Measurements from ENCODE around the gene TGFBR1.

The TGFBR1 gene

GRCh38 chr9:99105152-99106043 is 485 bp downstream of the TGFBR1 start:
- peak in 31 of 58 donors; percentile 12 to 69 (median 35) for DNase-seq

- DNase-seq: no peak
Observed at GRCh38 chr9:99106044-99106375, 1.1 kb downstream of the TGFBR1 start.

GRCh38 chr9:99107421-99107820 is 2.5 kb downstream of the TGFBR1 start:
- DNase-seq: no peak

GRCh38 chr9:99108131-99108530 is 3.2 kb downstream of the TGFBR1 start:
- DNase-seq: no peak

GRCh38 chr9:99109522-99109921 is 4.6 kb downstream of the TGFBR1 start:
- peak in 2 of 58 donors; percentile 7 to 21 for DNase-seq

- no peak for DNase-seq
Observed at GRCh38 chr9:99112750-99113413, 8.0 kb downstream of the TGFBR1 start.

GRCh38 chr9:99113414-99114048 is 8.6 kb downstream of the TGFBR1 start:
- DNase-seq: no peak

- DNase-seq: no peak
Observed at GRCh38 chr9:99114049-99114440, 9.1 kb downstream of the TGFBR1 start.

GRCh38 chr9:99114846-99115500 is 10.1 kb downstream of the TGFBR1 start:
- DNase-seq: no peak

GRCh38 chr9:99116003-99116411 is 11.1 kb downstream of the TGFBR1 start:
- DNase-seq: no peak

GRCh38 chr9:99118782-99119466 is 14.0 kb downstream of the TGFBR1 start:
- no peak for DNase-seq

GRCh38 chr9:99119976-99120655 is 15.2 kb downstream of the TGFBR1 start:
- no peak for DNase-seq

- DNase-seq: no peak
Observed at GRCh38 chr9:99121604-99122003, 16.7 kb downstream of the TGFBR1 start.

- DNase-seq: no peak
Observed at GRCh38 chr9:99124534-99125255, 19.8 kb downstream of the TGFBR1 start.

GRCh38 chr9:99125446-99125845 is 20.5 kb downstream of the TGFBR1 start:
- DNase-seq: no peak

- no peak for DNase-seq
Observed at GRCh38 chr9:99126312-99126711, 21.4 kb downstream of the TGFBR1 start.

GRCh38 chr9:99127356-99128132 is 22.6 kb downstream of the TGFBR1 start:
- no peak for DNase-seq

- no peak for DNase-seq
Observed at GRCh38 chr9:99128133-99128406, 23.2 kb downstream of the TGFBR1 start.

GRCh38 chr9:99129091-99129490 is 24.2 kb downstream of the TGFBR1 start:
- no peak for DNase-seq

All from anterior cingulate cortex (tissue), 58 donors.